ENCODE results near the gene MAP1B. TPM values are rescaled to one million over a fixed set of nuclear protein-coding genes. Genes with fewer than 3 reads are reported as not detected.
A peak's percentile ranks its signal among the peaks of the same experiment; 100 is the strongest.

Gene MAP1B
- total RNA-seq, 1 experiment from 2014 or later: 26.4 TPM

- DNase-seq (ENCODE audit: low read depth): peak; percentile 37
These were observed 26.1 kb downstream of the MAP1B start for GRCh38 chr5:72133212-72133990.

GRCh38 chr5:72134226-72134899 is 27.1 kb downstream of the MAP1B start:
- peak; percentile 34 for DNase-seq (ENCODE audit: low read depth)

DNA sequence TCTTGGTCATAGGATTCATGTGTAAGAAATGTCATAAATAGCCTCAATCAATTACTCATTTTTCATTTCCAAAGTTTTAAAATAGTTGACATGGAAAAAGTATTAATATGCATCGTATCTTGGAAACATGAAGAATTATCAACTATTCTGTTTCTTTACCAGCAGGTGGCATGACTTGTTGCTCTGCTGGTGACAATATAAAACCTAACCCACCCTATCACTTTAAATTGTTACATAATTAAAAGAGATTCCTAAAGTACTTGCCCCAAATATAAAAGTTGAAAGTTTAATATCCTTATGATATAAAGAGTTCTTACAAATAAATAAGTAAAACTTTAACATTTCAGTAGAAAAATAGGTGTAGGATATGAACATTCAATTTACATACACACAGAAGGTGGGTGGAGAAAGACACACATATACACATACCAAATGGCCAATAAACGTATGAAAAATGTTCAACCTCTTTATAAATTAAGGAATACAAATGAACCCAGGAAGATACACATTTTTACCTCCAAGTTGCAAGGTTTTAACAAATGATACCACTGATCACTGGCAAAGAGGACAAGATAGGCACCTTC is 30.6 kb downstream of the MAP1B start:
- DNase-seq (ENCODE audit: low read depth): no peak

DNA sequence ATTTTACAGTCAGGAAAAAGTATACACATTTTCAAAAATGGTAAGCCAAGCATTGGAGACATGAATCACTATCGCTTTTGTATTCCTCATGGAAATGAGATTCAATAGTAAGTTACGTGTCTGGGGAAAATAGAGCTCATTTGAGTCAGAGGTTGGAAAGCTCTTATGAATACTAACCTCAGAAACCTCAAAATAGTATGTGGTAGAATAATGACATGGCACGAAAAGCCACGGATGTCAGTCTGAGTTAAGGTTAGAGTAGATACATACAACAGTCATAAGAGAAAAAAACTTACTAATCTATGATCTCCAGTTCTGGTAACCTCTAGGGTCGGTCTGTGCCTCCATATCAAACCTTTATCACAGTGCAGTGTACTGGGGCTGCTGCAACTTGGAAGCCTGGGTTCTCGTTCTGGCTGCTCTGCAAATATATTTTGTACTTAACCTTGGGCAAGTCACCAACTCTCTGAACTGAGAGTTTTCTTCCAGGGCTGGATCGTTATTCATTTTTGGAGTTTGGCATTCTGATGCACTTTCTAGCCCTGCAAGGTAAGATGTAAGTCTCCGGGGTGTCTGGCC is 31.8 kb downstream of the MAP1B start:
- peak; percentile 92 for DNase-seq (ENCODE audit: low read depth)

- no peak for DNase-seq (ENCODE audit: low read depth)
These were observed 33.4 kb downstream of the MAP1B start for GRCh38 chr5:72140711-72141110.

DNA sequence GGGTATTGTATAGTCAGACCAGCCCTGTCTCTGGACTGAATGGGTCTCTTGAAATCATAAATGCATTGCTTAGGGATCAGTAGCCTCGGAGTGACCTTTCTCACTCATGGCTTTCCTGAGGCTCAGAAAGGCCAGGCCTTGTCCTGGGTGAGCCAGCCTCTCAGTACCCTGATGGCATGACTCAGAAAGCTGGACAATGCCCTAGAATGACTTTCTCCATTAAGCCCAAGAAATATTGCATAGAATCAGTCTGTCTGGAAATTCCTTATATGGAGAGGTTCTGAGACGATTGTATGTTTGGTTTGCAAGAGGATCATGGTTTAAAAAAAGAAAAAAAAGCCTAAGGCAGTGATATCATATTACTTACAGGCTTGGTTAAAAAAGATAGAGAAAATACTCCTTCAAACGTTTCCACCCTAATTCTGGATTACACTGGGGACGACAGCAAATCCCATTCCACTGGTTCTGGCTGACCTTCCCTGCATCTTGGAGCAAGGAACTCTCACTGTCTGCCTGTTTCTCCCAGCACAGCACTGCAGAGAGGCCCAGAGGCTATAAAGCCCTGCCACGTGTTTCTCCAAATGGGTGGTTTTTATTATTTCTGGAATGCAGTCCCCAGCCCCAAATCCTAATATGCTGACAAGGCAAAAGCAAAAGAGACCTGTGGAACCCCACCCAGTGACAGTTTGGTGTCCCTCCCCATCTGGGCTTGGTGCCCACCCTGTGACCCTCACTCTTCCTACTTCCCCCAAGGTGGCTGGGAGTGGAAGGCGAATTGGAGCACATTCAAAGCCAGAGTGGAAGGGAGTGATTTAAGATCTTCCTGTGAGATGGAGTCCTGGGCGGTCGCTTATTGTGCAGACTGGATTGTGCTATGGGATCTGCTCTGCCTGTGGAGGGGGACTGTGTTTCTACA is 34.4 kb downstream of the MAP1B start:
- DNase-seq (ENCODE audit: low read depth): peak; percentile 97

- DNase-seq (ENCODE audit: low read depth): no peak
These were observed 37.5 kb downstream of the MAP1B start for GRCh38 chr5:72144762-72145161.

- no peak for DNase-seq (ENCODE audit: low read depth)
These were observed 38.1 kb downstream of the MAP1B start for GRCh38 chr5:72145348-72145747.

DNA sequence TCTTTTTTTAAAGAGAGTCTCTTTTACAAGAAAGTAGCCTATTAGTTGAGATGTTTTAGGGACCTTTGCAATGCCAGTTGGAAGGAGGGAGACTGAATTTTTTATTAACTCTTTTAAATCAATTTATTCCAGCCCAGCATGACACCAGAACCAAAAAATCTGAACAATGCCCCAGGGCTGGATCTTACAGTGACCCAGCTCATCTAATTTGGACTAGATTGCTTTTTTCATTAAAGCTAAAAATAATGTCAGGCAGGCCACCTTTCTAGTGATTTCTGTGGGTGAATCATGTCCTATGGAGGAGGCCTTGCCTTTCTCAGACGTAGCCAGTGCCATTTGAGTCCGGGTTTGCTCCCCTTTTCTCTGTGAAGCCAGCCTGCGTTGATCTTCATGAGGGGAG is 38.8 kb downstream of the MAP1B start:
- DNase-seq (ENCODE audit: low read depth): no peak

DNA sequence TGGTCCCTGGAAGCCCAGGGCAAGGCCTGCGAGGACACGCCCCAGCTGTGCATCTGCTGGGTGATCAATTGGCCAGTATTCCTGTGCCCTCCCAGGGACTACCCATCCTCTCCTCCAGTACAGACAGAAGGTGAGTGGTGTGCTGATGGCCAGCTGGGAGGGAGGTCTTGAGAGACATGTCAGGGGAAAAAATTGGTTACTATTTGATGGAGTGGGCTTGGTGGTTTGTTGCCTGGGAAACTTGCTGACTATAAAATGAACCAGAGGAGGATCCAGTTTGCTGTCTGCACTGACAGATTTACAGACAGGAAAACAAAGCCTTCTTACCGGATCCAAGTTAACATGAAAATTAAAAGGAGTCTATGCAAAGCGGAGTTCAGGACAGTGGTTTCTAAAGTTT is 40.3 kb downstream of the MAP1B start:
- no peak for DNase-seq (ENCODE audit: low read depth)

GRCh38 chr5:72149742-72150141 is 42.5 kb downstream of the MAP1B start:
- no peak for DNase-seq (ENCODE audit: low read depth)

DNA sequence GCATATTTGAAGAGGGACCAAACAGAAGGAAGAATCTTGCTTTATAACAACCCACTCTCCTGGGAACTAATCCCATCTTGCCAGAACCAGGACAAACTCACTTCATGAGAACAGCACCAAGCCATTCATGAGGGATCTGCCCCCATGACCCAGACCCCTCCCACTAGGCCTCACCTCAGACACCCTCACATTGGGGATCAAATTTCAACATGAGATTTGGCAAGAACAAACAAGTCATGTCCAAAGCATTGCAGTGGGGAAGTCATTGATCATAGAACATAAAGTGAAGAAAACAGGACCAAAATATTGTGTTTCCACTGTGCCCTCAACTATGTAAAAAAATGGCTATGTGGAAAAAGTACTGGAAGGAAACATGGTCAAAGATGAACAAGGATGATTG is 43.9 kb downstream of the MAP1B start:
- DNase-seq (ENCODE audit: low read depth): no peak

DNA sequence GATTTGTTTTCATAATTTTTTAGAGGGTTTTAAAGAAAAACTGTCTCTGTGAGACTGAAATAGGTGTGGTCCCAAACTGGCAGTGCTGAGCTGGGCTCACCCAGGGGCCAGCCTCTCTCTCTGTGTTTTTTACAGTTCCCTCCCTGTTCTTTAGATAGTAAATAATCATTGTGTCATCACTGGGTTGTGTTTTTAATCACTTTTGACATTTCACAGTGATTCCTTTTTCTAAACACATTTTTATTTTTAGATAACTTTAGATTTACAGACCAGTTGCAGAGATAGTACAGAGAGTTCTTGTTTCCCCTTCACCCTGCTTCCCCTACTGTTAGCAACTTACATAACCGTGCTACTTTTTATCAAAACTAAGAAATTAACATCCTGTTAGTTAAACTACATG is 44.4 kb downstream of the MAP1B start:
- no peak for DNase-seq (ENCODE audit: low read depth)

DNA sequence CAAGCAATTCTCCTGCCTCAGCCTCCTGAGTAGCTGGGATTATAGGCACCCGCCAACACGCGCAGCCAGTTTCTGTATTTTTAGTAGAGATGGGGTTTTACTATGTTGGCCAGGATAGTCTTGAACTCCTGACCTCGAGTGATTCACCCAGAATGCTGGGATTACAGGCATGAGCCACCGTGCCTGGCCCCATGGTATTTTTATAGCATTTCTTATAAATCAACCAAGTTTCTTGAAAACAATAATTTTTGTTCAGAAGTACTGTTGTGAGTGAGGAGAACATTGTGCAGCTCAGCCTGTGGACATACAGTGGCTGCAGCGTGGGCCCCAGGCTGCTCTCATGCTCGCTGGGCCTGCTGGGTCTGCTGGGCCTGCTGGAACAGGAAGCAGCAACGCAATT is 45.3 kb downstream of the MAP1B start:
- no peak for DNase-seq (ENCODE audit: low read depth)

- no peak for DNase-seq (ENCODE audit: low read depth)
These were observed 46.3 kb downstream of the MAP1B start for GRCh38 chr5:72153551-72153950.

GRCh38 chr5:72154076-72154756 is 46.9 kb downstream of the MAP1B start:
- no peak for DNase-seq (ENCODE audit: low read depth)

GRCh38 chr5:72156946-72157624 is 49.8 kb downstream of the MAP1B start:
- peak; percentile 85 for DNase-seq (ENCODE audit: low read depth)

GRCh38 chr5:72157625-72157962 is 50.3 kb downstream of the MAP1B start:
- DNase-seq (ENCODE audit: low read depth): no peak

DNA sequence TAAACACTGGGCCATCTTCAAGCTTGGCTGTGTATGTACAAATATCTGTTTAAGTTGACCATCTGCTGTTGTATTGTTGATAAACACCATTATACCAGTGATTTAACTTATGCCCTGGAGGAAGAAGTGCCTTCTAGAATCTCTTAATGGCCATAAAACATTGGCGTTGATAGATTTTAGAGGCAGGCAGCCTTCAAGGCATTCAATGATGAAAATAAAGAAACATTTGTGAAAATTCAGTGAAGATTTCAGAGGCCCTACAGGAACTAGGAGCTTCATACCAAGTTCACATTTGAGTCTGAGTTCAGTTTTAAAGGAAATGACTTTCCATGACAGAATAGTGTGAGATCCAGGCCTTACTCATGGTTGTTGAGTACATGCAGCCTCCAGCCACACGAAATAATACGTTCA is 52.2 kb downstream of the MAP1B start:
- DNase-seq (ENCODE audit: low read depth): peak; percentile 48

DNA sequence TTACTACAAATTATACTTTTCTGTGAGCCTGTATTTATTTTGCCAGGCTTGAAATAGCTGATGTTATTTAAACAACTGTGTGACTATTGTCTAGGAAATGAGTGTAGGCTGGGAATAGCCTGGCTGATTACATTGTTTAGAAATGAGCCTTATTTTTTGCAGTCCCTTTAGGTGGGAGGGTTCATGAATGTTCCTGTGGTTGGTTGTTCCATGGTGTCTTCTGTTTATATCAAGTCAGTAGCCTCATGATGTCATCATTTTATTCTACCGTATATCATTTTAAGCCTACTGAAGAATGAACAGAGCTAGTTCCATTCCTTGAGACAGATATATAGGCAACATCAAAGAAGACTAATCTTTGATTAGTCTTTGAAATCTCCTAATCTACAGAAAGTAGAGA is 53.1 kb downstream of the MAP1B start:
- DNase-seq (ENCODE audit: low read depth): peak; percentile 50

GRCh38 chr5:72160959-72161358 is 53.7 kb downstream of the MAP1B start:
- peak; percentile 70 for DNase-seq (ENCODE audit: low read depth)

Data from RPMI7951 (cell line).